ENCODE measurements around the gene DBP.

GRCh38 chr19:48670699-48671445 lies 33.7 kb upstream of the DBP start:
- TF ChIP-seq CTCF (IDR thresholded peaks at IDR 0.05), result no peak
- no peak for TF ChIP-seq POLR2A (IDR thresholded peaks at IDR 0.05)

Data from ovary (tissue), 3 donors.